GM13977 (cell line): Measurements from ENCODE around the gene DDC.

ENCODE experiments used
- DNase-seq: peaks from one replicate; pipeline ENCODE4 v3.0.0; 2012; ENCODE audit warnings: low spot score
- CTCF ChIP-seq: IDR thresholded peaks from 2 replicates; pipeline ENCODE4 v1.5.1; 2012; ENCODE audit warnings: mild to moderate bottlenecking, control low read depth; ENCODE audit not compliant: insufficient read depth; ENCODE audit errors: extremely low read depth, missing control alignments
- in situ Hi-C: fragments of 300-500 bp; cut with MboI; formaldehyde crosslinking; loops from one replicate; pipeline ENCODE4 v1.12.0; 2022; ENCODE audit warnings: low sequenced_read_pairs, low pct_unique_long_range_greater_than_20kb, mixed read lengths, inconsistent platforms; ENCODE audit not compliant: unreplicated experiment

The DDC gene

DNA sequence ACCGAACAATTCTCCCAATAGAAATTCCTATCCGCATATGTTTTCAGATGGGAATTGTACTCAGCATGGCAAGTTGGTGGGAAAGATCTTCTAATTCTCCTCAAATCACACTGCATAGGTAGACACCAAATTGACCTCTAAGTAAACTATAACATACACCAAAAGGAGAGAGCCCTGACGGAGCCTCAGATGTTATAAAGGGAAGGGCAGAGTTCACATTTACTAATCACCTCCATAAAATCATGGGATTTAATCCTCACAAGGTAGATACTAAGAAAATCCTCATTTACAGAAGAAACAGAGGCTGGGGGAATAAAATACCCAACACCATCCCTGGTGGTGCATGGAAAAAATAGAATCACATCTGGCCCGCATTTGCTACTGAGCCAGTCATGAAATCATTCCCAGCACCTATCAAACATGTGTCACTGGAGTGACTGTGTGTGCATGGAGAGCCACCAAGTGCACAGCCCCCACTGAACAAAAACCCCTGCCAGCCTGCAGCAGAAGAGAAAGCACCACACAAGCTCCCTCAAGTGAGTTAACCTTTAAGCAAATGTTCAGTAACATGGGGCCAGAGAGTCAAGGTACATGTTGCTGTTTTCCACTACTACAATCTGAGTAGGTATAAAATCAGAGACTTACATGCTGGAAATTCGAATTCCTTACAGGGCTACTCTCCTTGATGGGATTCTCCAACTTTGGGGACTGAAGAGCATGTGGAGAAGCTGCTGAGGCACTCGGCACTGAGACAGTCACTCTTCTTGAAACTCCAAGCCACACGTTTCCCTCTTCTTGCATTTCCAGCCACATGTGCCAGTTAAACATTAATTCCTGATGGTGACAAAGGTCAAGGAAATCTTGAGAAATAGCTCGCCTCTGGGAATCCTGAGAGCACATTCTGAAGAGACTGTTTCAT, at the start of gene DDC:
Gene DDC, minus strand, starts transcription at position 766 of the 919 bp plus-strand sequence. CDS start 21,320 bp downstream, outside the sequence.
- TF ChIP-seq CTCF = no peak
- DNase-seq = no peak
- in situ Hi-C loops = no loop called here

GRCh38 chr7:50613473-50613872, 48.3 kb upstream of the DDC start:
- DNase-seq = no peak
- no peak for TF ChIP-seq CTCF
- in situ Hi-C loops = no loop called here

DNA sequence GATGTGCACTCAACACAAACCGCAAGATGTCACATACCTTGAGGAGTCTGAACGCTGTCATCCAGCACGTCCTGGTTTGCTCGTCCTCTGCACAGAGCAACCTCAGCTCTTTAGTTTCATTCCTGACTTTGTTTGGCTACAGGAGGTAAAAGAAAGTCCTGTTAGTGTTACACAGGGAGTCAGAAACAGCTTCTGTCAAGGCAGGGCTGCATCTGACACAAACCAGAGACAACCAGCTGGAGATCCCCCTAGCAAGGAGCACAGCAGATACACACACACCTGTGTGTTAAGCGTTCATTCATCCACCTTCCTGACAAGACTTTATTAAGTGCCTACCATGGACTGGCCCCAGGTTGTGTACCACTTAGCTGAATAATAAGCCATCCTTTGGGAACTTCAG, 47.5 kb upstream of the DDC start:
- no peak for TF ChIP-seq CTCF
- in situ Hi-C loops = no loop called here
- DNase-seq = no peak

DNA sequence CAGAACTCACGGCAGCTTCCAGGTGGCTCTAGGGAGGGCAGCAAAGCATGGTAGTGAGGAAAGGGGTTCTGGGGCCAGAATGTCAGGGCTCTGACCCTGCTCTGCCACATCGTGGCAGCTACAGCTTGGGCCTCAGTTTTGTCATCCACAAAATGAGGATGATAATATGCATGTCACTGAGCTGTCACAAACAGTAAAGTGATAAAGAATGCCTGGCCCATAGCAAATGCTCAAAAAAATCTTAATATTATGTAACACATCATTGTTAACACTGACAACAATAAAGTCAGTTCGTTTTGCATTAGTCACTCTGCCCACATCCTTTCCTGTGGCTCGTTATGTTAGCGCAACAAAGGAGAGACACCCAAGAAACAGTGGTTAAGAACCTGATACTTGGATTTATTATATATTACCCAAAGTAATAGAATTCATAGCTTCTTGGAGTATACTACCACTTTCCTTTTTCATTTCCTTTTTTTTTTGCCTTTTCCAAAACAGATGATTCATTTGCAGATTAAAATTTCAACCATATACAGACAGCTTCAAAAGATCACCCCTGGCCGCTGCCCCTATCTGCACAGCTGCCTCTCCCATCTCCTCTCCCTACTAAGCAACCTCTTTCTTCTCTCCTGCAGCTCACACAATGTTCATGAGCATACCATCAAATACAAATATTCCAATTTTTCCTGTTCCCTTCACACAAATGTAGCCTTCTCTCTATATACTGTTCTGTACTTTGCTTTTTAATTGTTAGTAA, 45.5 kb upstream of the DDC start:
- in situ Hi-C loops = no loop called here
- no peak for DNase-seq
- TF ChIP-seq CTCF = no peak

DNA sequence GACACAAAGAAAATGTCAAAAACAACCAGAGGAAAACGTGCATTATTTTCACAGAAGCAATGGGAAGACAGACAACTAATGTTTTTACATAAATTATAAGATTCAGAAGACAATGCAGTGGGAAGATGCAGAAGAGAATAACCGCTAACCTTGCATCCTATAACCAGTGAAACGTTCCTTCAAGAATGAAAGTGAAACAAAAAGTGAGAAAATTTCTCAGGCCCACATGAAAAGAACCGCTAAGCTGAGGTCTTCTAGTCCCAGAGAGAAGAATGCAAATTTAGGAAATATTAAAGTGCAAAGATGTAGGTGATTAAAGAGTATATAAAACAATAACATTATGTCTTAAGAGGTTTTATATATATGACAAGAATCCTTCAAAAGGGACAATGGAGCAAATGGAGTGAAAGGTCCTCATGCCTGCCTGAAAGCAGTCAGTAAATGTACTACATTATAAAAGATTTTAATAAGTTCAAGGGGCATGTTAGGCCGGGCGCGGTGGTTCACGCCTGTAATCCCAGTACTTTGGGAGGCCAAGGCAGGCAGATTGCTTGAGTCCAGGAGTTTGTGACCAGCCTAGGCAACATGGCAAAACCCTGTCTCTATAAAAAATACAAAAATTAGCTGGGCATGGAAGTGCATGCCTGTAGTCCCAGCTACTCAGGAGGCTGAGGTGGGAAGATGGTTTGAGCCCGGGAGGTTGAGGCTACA, 43.1 kb upstream of the DDC start:
- in situ Hi-C loops = no loop called here

More for the DNA sequence above, 43.1 kb upstream of the DDC start:
- TF ChIP-seq CTCF = no peak
- DNase-seq = no peak
